PC-3 (cell line): Measurements from ENCODE around the gene DOK3. TPM values are rescaled to one million over a fixed set of nuclear protein-coding genes. Genes with fewer than 3 reads are reported as not detected.
A peak's percentile ranks its signal among the peaks of the same experiment; 100 is the strongest.

Experiments used
- ATAC-seq: fragments of 200-7000 bp; cut with Tn5 transposase; 2 replicates; pipeline ENCODE4 v1.9.1; 2020; ENCODE audit warnings: mild to moderate bottlenecking, moderate library complexity
- BruUV-seq: library from RNA; stranded (reverse); fragments of 400-500 nt; replicated peaks from 2 replicates; lab custom pipeline; 2021; lab: Mats Ljungman, UMichigan
- CTCF ChIA-PET: fragments of 300-600 bp; sonication (Branson Sonifier 250); formaldehyde crosslinking; loops from one replicate; lab custom pipeline; 2022; ENCODE audit warnings: antibody characterized with exemption; lab: Charles Lee
- POLR2A ChIA-PET: fragments of 300-600 bp; sonication (Branson Sonifier 250); formaldehyde crosslinking; loops from one replicate; lab custom pipeline; 2022; ENCODE audit warnings: antibody characterized with exemption; ENCODE audit not compliant: unreplicated experiment; lab: Charles Lee
- DNase-seq: peaks from one replicate; pipeline ENCODE4 v3.0.0-alpha.2; 2015
- H2AFZ ChIP-seq: fragments of 300-600 bp; sonication (generic); 2 replicates; pipeline ENCODE4 v1.6.0; 2016; ENCODE audit warnings: antibody characterized with exemption, low read length
- H3F3A ChIP-seq: fragments of 300-600 bp; sonication (generic); one replicate; pipeline ENCODE4 v1.6.0; 2017; ENCODE audit warnings: antibody characterized with exemption, low read length, control low read depth, mild to moderate bottlenecking; ENCODE audit not compliant: unreplicated experiment
- H3K27ac ChIP-seq: fragments of 300-600 bp; sonication (generic); 2 replicates; pipeline ENCODE4 v1.5.1; 2016; ENCODE audit warnings: mild to moderate bottlenecking, low read length
- H3K27me3 ChIP-seq: fragments of 300-600 bp; sonication (generic); 2 replicates; pipeline ENCODE4 v1.6.1; 2016; ENCODE audit warnings: low read length, mixed read lengths
- H3K36me3 ChIP-seq: fragments of 300-600 bp; sonication (generic); 2 replicates; pipeline ENCODE4 v1.6.1; 2016; ENCODE audit warnings: low read depth, mixed run types, low read length, mixed read lengths
- H3K4me1 ChIP-seq: fragments of 300-600 bp; sonication (generic); 2 replicates; pipeline ENCODE4 v1.5.1; 2016; ENCODE audit warnings: low read length; ENCODE audit not compliant: insufficient read depth
- H3K4me2 ChIP-seq: fragments of 300-600 bp; sonication (generic); 2 replicates; pipeline ENCODE4 v1.6.0; 2016; ENCODE audit warnings: low read length
- H3K4me3 ChIP-seq: fragments of 300-600 bp; sonication (generic); 2 replicates; pipeline ENCODE4 v1.5.1; 2016; ENCODE audit warnings: mild to moderate bottlenecking, low read length, mixed read lengths
- H3K79me2 ChIP-seq: fragments of 300-600 bp; sonication (generic); 2 replicates; pipeline ENCODE4 v1.6.1; 2017; ENCODE audit warnings: low read length, mixed read lengths
- H3K9ac ChIP-seq: fragments of 300-600 bp; sonication (generic); 2 replicates; pipeline ENCODE4 v1.6.0; 2016; ENCODE audit warnings: mild to moderate bottlenecking, low read length
- H3K9me2 ChIP-seq: fragments of 300-600 bp; sonication (generic); replicated peaks from 2 replicates; pipeline ENCODE4 v1.6.1; 2016; ENCODE audit warnings: mixed run types, low read length, mixed read lengths
- H3K9me3 ChIP-seq: fragments of 300-600 bp; sonication (generic); 2 replicates; pipeline ENCODE4 v1.6.1; 2016; ENCODE audit warnings: low read length, mixed read lengths
- H4K20me1 ChIP-seq: fragments of 300-600 bp; sonication (generic); 2 replicates; pipeline ENCODE4 v1.6.1; 2016; ENCODE audit warnings: low read length, mixed read lengths
- CTCF ChIP-seq: fragments of 300-600 bp; sonication (generic); conservative IDR thresholded peaks from 2 replicates; pipeline ENCODE4 v1.5.1; 2017; ENCODE audit warnings: antibody characterized with exemption, low read depth, mild to moderate bottlenecking, low read length
- EZH2 ChIP-seq: fragments of 300-600 bp; sonication (generic); IDR thresholded peaks from one replicate; pipeline ENCODE4 v1.6.1; 2017; ENCODE audit warnings: antibody characterized with exemption, mild to moderate bottlenecking, low read length; ENCODE audit not compliant: unreplicated experiment
- EZH2phosphoT487 ChIP-seq: fragments of 300-600 bp; sonication (generic); IDR thresholded peaks from 2 replicates; pipeline ENCODE4 v1.6.1; 2018; ENCODE audit warnings: mild to moderate bottlenecking, antibody characterized with exemption, low read length, borderline replicate concordance
- intact Hi-C: fragments of 100-400 bp; cut with micrococcal nuclease; formaldehyde crosslinking; loops from 2 replicates; pipeline ENCODE4 v1.9.0; 2023
- total RNA-seq: library from RNA; depleted of rRNA; stranded (reverse); fragments of >200 nt; gene quantifications from 2 replicates; pipeline ENCODE4 v1.2.3, GENCODE V29; 2014

DOK3 gene
- total RNA-seq, 1 experiment from 2014 or later = 6.2 TPM

- H3K9ac ChIP-seq = no peak overlapping the region
- no peak overlapping the region for H3K4me3 ChIP-seq
- no peaks in the 10 kb centered on the region for H3K36me3 ChIP-seq
- H3K27ac ChIP-seq = no peak overlapping the region
- H2AFZ ChIP-seq = no peak overlapping the region
- TF ChIP-seq CTCF (no peak), EZH2 (no peak), EZH2phosphoT487 (no peak)
- H3K9me3 ChIP-seq = no peaks in the 10 kb centered on the region
- intact Hi-C loops = no loop called here
- no peak overlapping the region for H3K4me2 ChIP-seq
- peaks cover 30% of the 10 kb centered on the region; the same call in 1 of the 2 replicates for H4K20me1 ChIP-seq
- DNase-seq (no peak), ATAC-seq (no peak)
- BruUV-seq = no TSS peak
- no peaks in the 10 kb centered on the region for H3F3A ChIP-seq
- POLR2A ChIA-PET = no interaction called here
- no peaks in the 10 kb centered on the region for H3K9me2 ChIP-seq
- CTCF ChIA-PET = interaction anchor here (1.0 kb wide), 1 partner anchor 69 kb away, joined by 4 read pairs; no protein-coding TSS in a partner anchor
- peaks cover 21% of the 10 kb centered on the region for H3K4me1 ChIP-seq
- peaks cover 34% of the 10 kb centered on the region for H3K79me2 ChIP-seq
- H3K27me3 ChIP-seq = no peaks in the 10 kb centered on the region
Observed at GRCh38 chr5:177474002-177474476, 35.6 kb downstream of the DOK3 start.

- TF ChIP-seq EZH2phosphoT487 = no peak
- no peak for TF ChIP-seq EZH2
- no peak for TF ChIP-seq CTCF
- CTCF ChIA-PET = interaction anchor here (0.6 to 1.0 kb wide), 2 partner anchors 43 to 69 kb away, joined by 4 to 6 read pairs; partner anchors contain the start of gene DDX41
Observed at GRCh38 chr5:177473443-177474001, 36.1 kb downstream of the DOK3 start, which contains the start of gene DBN1. TSS of gene DBN1 (minus strand) at chr5:177473634. CDS start at chr5:177473521, 113 bp downstream.

More at GRCh38 chr5:177473443-177474001, 36.1 kb downstream of the DOK3 start, which contains the start of gene DBN1:
- H3K36me3 ChIP-seq = no peaks in the 10 kb centered on the region
- intact Hi-C loops = loop anchor here (2.0 kb wide), 1 partner anchor 17 kb away; no protein-coding TSS in a partner anchor
- H3K9ac ChIP-seq = peak within 1 kb of the TSS; percentile 68
- DNase-seq (peak; percentile 61), ATAC-seq (peak; percentile 69)
- H3F3A ChIP-seq = no peaks in the 10 kb centered on the region
- H3K4me3 ChIP-seq = peak within 1 kb of the TSS; percentile 90
- H2AFZ ChIP-seq = peak within 1 kb of the TSS; percentile 60
- H3K27ac ChIP-seq = no peak within 1 kb of the TSS
- H3K27me3 ChIP-seq = no peaks in the 10 kb centered on the region
- H4K20me1 ChIP-seq = peaks cover 36% of the 10 kb centered on the region; the same call in 1 of the 2 replicates
- BruUV-seq = no TSS peak
- POLR2A ChIA-PET = interaction anchor here (1.9 kb wide), 1 partner anchor 24 kb away, joined by 6 read pairs; the partner anchor contains the start of gene PDLIM7
- peaks cover 34% of the 10 kb centered on the region for H3K79me2 ChIP-seq
- H3K9me3 ChIP-seq = no peaks in the 10 kb centered on the region
- no peaks in the 10 kb centered on the region for H3K9me2 ChIP-seq
- peak within 1 kb of the TSS; percentile 98 for H3K4me2 ChIP-seq
- H3K4me1 ChIP-seq = peaks cover 21% of the 10 kb centered on the region
